ENCODE results near the gene THAP4.

- no peak for TF ChIP-seq GLIS3 (CRISPR knock-in tag; IDR thresholded peaks at IDR 0.05)
- TF ChIP-seq CSDC2 (CRISPR knock-in tag; IDR thresholded peaks at IDR 0.05) = no peak
- TF ChIP-seq SNAI2 (CRISPR knock-in tag; IDR thresholded peaks at IDR 0.05) = no peak
- TF ChIP-seq RARB (CRISPR knock-in tag; IDR thresholded peaks at IDR 0.05) = no peak
- no peak for TF ChIP-seq ZNF565 (CRISPR knock-in tag; conservative IDR thresholded peaks at IDR 0.05; ENCODE audit: low read depth)
- TF ChIP-seq TSHZ2 (CRISPR knock-in tag; IDR thresholded peaks at IDR 0.05) = no peak
- no peak for TF ChIP-seq CREB5 (CRISPR knock-in tag; IDR thresholded peaks at IDR 0.05; ENCODE audit: low read depth)
- no peak for TF ChIP-seq ARNTL (CRISPR knock-in tag; IDR thresholded peaks at IDR 0.05; ENCODE audit: borderline replicate concordance, low read depth)
- no peak for TF ChIP-seq ZFP30 (CRISPR knock-in tag; IDR thresholded peaks at IDR 0.05)
- no peak for TF ChIP-seq PATZ1 (CRISPR knock-in tag; IDR thresholded peaks at IDR 0.05; ENCODE audit: borderline replicate concordance)
- TF ChIP-seq OSR1 (CRISPR knock-in tag; IDR thresholded peaks at IDR 0.05) = no peak
- TF ChIP-seq ZFP3 (CRISPR knock-in tag; IDR thresholded peaks at IDR 0.05) = no peak
- TF ChIP-seq PPARA (CRISPR knock-in tag; IDR thresholded peaks at IDR 0.05; ENCODE audit: borderline replicate concordance) = no peak
Measured at GRCh38 chr2:241553981-241554380, 83.0 kb downstream of the THAP4 start.
